Loucy (cell line): ENCODE data around the gene CHURC1.

Experiments
- CTCF ChIP-seq: fragments of 200-600 bp; sonication (generic); conservative IDR thresholded peaks from 2 replicates; pipeline ENCODE4 v1.5.1; 2014; ENCODE audit warnings: mild to moderate bottlenecking, antibody characterized with exemption, low read length
- EZH2phosphoT487 ChIP-seq: fragments of 200-600 bp; IDR thresholded peaks from 2 replicates; pipeline ENCODE4 v1.6.1; 2018; ENCODE audit warnings: antibody characterized with exemption, mild to moderate bottlenecking, moderate library complexity, borderline replicate concordance

- TF ChIP-seq CTCF: peak; percentile 49
- no peak for TF ChIP-seq EZH2phosphoT487
These were observed 38.5 kb downstream of the CHURC1 start for GRCh38 chr14:64952598-64953309.
